ACC112 (cell line): ENCODE measurements around the gene PALLD.
A peak's percentile ranks its signal among the peaks of the same experiment; 100 is the strongest.
"Not testable (repeated sequence)": the region's sequence is repeated elsewhere in the genome, so short reads cannot be mapped to it uniquely, and the experiment has no call there.

Source experiments
- H2AFZ ChIP-seq: fragments of 200-600 bp; sonication (generic); one replicate; pipeline ENCODE4 v1.6.0; 2017; ENCODE audit warnings: antibody characterized with exemption, low read length; ENCODE audit not compliant: unreplicated experiment
- H3K27ac ChIP-seq: fragments of 200-600 bp; sonication (generic); 2 replicates; pipeline ENCODE4 v1.5.1; 2014; ENCODE audit warnings: low read depth, mild to moderate bottlenecking, antibody characterized with exemption, low read length, moderate library complexity
- H3K27me3 ChIP-seq: fragments of 200-600 bp; sonication (generic); 2 replicates; pipeline ENCODE4 v1.6.1; 2014; ENCODE audit warnings: mild to moderate bottlenecking, antibody characterized with exemption, low read length, moderate library complexity, mixed read lengths; ENCODE audit not compliant: insufficient read depth
- H3K36me3 ChIP-seq: fragments of 200-600 bp; sonication (generic); 2 replicates; pipeline ENCODE4 v1.6.1; 2016; ENCODE audit warnings: mild to moderate bottlenecking, antibody characterized with exemption, low read length, moderate library complexity, mixed read lengths; ENCODE audit not compliant: insufficient read depth
- H3K4me1 ChIP-seq: fragments of 200-600 bp; sonication (generic); one replicate; pipeline ENCODE4 v1.6.1; 2016; ENCODE audit warnings: low read length, mixed read lengths; ENCODE audit not compliant: insufficient read depth, unreplicated experiment, control insufficient read depth
- H3K4me3 ChIP-seq: fragments of 200-600 bp; sonication (generic); 2 replicates; pipeline ENCODE4 v1.5.1; 2014; ENCODE audit warnings: mild to moderate bottlenecking, low read depth, low read length
- H3K79me2 ChIP-seq: fragments of 200-600 bp; sonication (generic); one replicate; pipeline ENCODE4 v1.6.0; 2016; ENCODE audit warnings: low read length; ENCODE audit not compliant: control insufficient read depth, unreplicated experiment, insufficient read depth

PALLD gene

DNA sequence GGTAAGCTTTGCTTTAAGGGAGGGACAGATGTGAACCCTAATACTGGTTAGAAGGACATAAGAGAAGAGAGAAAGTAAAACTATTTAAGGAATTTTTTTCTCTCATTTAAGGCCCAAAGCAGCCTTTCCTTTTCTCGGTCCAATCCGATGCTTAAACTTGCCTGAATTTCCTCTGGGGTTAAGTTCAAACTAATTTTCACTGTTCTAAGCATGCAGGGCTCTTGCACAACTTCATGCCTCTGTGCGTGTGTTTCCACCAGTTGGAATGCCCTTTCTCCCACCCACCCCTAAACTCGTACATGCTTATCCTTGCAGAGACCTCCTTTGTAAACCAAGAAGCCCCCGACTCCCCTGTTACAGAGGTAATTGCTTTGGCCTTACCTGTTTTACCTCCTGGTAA, 308.5 kb downstream of the PALLD start:
- no peak overlapping the region for H3K27ac ChIP-seq
- no peaks in the 10 kb centered on the region for H3K36me3 ChIP-seq
- H3K4me1 ChIP-seq: no peaks in the 10 kb centered on the region
- H2AFZ ChIP-seq: no peak overlapping the region
- no peaks in the 10 kb centered on the region for H3K27me3 ChIP-seq
- no peak overlapping the region for H3K4me3 ChIP-seq
- H3K79me2 ChIP-seq: no peaks in the 10 kb centered on the region

DNA sequence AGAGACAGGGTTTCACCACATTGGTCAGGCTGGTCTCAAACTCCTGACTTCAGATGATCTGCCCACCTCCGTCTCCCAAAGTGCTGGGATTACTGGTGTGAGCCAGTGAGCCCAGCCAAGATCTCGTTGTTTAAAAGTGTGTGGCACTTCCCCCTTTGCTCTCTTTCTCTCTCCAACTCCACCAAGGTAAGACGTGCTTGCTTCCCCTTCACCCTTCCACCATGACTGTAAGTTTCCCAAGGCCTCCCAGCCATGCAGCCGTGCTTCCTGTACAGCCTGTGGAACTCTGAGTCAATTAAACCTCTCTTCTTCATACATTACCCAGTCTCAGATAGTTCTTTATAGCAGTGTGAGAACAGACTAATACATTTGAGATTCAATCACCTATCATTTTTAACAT, 309.4 kb downstream of the PALLD start:
- H3K4me3 ChIP-seq, H3K79me2 ChIP-seq, H3K36me3 ChIP-seq, H3K4me1 ChIP-seq, H3K27me3 ChIP-seq, H2AFZ ChIP-seq, H3K27ac ChIP-seq: not testable (repeated sequence)

DNA sequence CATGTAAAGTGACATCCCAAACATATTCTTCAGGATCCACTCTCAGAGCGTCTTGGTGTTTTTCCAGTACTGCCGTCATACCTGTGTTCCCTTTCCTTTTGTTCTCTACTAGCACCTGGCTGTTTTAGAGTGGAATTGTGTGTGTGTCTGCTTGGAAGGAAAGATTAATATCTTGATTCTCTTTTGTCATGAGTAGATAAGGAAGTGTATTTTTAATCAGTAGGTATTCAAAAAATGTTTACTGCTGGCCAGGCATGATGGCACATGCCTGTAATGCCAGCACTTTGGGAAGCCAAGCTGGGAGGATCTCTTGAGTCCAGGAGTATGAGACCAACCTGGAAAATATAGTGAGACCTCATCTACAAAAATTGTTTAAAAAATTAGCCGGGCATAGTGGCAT, 314.4 kb downstream of the PALLD start:
- Histone ChIP-seq H3K36me3 (no peaks in the 10 kb centered on the region), H3K4me3 (no peak overlapping the region), H3K4me1 (peaks cover 12% of the 10 kb centered on the region), H3K79me2 (no peaks in the 10 kb centered on the region), H2AFZ (no peak overlapping the region), H3K27ac (no peak overlapping the region), H3K27me3 (no peaks in the 10 kb centered on the region)

DNA sequence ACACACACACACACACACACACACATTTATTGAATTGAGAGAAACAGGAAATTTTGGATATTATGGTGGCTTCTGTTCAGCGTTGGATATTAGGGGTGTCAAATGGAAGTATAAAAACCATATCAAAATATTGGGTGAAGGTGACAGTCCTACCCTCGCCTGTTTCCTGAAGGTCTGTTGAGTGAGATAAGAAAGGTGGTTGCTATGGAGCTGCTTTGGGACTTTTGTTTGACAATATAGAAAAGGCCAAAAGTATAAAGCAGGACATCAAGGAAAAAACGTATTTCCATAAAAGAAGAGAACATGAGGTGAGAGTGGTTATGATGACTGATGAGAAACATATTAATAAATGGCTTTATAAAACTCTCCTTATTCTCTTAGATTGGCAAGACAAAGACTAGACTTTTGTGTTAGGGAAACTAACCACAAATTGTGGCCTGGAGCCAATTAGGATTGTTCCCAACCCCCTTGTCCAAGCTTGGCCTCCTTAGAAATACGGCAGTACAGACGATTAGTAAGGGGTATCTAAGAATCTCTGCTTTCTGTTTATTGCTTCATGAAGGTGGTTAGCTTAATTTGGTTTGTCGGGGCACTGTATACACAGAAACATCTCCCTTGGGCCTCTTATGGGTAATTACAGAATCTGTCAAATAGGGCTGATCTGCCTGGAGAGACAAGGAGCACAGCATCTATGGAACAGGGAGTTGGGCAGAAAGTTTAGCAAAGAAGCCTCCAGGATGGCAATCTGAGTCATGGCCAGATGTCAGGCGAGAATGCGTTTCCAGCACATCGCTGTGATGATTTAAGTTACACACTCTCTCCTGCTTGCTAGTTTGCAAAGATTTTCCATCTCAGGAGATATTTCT, 315.2 kb downstream of the PALLD start:
- H3K36me3 ChIP-seq: no peaks in the 10 kb centered on the region
- H3K4me1 ChIP-seq: peaks cover 17% of the 10 kb centered on the region
- peak overlapping the region; percentile 51; the same call in 1 of the 2 replicates for H3K4me3 ChIP-seq
- H2AFZ ChIP-seq: peak overlapping the region; percentile 22
- no peaks in the 10 kb centered on the region for H3K27me3 ChIP-seq
- H3K79me2 ChIP-seq: no peaks in the 10 kb centered on the region
- no peak overlapping the region for H3K27ac ChIP-seq

DNA sequence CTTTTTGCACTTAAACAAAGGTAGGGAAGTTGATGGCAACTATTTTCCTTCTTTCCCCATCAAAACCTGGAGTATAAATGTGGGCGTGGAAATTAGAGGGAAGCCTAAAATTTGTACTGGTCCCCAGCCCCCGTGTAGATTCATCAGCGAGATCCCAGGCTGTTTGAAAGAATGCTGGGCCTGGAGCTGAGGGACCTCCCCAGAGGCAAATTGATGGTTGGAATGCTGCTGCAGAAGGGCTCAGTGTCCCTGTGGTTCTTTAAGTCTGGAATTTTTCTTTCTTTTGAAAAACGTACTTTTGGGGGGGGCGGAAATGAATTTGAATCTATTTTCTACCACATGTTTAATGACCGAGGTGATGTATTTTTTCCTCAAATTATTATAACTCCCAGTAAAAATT, 316.0 kb downstream of the PALLD start:
- no peaks in the 10 kb centered on the region for H3K79me2 ChIP-seq
- no peak overlapping the region for H3K27ac ChIP-seq

DNA sequence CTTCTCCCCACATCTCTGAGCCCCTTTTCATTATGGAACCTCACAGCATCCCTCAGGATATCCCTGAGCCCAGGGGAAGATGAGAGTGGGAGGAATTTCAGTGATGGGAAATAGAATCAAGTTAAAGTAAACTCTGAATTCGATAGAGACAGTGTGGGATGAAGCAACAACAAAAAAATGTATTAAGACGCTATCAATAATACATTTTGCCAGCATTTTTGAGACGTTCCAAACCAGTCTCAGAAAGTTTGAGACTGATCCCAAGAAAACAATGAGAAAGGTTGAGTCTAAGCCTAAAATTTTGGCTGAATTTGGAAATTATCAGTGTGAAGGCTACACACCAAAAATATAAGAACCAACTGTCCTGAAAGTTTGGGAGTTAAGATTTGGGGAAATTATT, 317.0 kb downstream of the PALLD start:
- no peaks in the 10 kb centered on the region for H3K36me3 ChIP-seq
- H3K4me1 ChIP-seq: peaks cover 17% of the 10 kb centered on the region
- H3K27ac ChIP-seq: no peak overlapping the region
- H3K4me3 ChIP-seq: no peak overlapping the region
- H2AFZ ChIP-seq: no peak overlapping the region
- no peaks in the 10 kb centered on the region for H3K79me2 ChIP-seq
- no peaks in the 10 kb centered on the region for H3K27me3 ChIP-seq

More for the DNA sequence above, 316.0 kb downstream of the PALLD start:
- Histone ChIP-seq H3K36me3 (no peaks in the 10 kb centered on the region), H3K4me1 (peaks cover 17% of the 10 kb centered on the region), H3K4me3 (peak overlapping the region; percentile 51; the same call in 1 of the 2 replicates), H2AFZ (no peak overlapping the region), H3K27me3 (no peaks in the 10 kb centered on the region)

DNA sequence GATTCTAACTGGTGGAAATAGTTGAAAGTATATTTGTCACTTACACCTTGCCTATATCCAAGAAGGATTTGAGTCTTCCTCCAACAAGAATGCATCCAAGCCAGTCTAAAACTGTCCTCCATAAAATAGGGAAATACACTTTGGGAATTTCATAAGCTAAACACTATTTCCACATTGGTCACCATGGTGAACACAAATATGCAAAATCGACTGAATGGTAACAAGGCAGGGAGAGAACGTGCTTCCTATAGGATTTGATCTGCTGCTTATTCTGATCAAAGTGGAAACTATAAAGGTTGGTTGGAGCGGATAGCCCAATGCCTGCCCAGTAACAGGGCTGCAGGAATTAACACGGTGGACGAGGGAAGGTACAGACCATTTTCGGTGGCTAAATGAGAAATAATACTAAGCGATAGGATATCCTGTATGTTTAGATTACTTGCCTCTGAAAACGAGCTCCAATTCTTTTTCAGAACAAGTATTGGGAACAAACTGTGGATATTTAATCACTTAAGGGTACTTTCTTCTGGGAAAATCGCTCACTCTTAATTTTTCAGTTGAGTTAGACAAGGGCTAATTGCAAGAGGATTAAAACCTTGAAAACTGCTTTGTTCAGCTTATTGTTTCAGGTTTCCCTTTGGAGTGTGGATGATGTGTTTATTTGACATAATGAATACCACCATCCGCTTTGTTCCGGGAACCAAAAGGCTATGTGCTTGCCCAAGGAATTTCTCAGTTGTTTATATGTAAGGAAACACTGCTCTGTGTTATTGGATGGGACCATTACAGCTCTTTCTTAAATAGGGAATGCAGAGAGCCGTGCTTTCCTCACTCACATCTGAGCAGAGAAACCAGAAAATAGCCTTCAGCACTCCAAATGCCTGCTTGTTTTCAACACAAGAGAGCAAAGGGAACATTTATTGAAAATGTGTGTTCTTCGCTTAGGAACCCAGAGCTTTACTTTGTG, 318.8 kb downstream of the PALLD start:
- H3K27ac ChIP-seq: no peak overlapping the region
- no peaks in the 10 kb centered on the region for H3K27me3 ChIP-seq
- no peaks in the 10 kb centered on the region for H3K79me2 ChIP-seq
- peaks cover 17% of the 10 kb centered on the region for H3K4me1 ChIP-seq
- H3K36me3 ChIP-seq: no peaks in the 10 kb centered on the region
- no peak overlapping the region for H3K4me3 ChIP-seq
- H2AFZ ChIP-seq: no peak overlapping the region

DNA sequence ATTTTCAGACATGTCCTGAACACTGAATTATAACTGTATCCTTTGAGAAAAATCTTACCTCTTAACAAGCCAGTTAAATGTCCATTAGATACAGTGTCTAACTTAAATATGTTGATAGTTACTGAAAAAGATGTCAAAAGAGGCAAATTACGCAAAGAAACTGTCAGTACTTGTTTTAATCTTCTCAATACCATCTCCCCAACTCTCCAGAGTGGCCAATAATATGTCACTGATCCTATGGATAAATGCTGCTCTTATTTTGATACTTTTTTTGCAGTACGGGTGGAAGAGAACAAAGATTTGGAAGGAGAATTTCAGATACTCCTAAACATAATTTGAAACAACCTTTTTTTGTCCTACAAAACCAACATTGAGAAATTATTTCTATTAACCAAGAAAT, 320.5 kb downstream of the PALLD start:
- Histone ChIP-seq H3K27me3 (no peaks in the 10 kb centered on the region), H3K36me3 (no peaks in the 10 kb centered on the region), H3K79me2 (no peaks in the 10 kb centered on the region), H2AFZ (peak overlapping the region; percentile 59), H3K27ac (0 out of 2 replicates have a peak overlapping the region, but pooled peaks have one; percentile 0), H3K4me3 (peak overlapping the region; percentile 10; the same call in 1 of the 2 replicates), H3K4me1 (peaks cover 12% of the 10 kb centered on the region)

DNA sequence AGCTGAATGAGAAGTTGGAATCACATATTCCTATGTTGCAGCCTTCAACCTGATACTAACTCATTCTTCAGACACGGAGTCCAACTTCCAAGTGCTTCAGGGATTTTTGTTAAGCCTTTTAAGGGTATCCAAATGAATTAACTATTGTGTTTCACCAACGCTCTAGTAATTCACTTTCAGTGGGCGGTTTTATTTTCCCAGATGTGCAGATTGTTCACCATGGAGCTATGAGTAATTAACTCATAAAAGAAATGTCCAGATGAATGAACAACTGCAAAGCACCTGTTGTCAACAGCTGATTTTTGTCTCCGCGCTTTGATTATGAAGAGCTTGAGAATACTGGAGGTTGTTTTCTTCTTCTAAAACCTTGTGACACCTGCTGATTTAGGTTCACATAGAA, 325.6 kb downstream of the PALLD start:
- no peaks in the 10 kb centered on the region for H3K27me3 ChIP-seq
- H3K4me1 ChIP-seq: no peaks in the 10 kb centered on the region
- no peak overlapping the region for H3K4me3 ChIP-seq
- H3K36me3 ChIP-seq: no peaks in the 10 kb centered on the region
- no peaks in the 10 kb centered on the region for H3K79me2 ChIP-seq
- H3K27ac ChIP-seq: no peak overlapping the region
- H2AFZ ChIP-seq: no peak overlapping the region

DNA sequence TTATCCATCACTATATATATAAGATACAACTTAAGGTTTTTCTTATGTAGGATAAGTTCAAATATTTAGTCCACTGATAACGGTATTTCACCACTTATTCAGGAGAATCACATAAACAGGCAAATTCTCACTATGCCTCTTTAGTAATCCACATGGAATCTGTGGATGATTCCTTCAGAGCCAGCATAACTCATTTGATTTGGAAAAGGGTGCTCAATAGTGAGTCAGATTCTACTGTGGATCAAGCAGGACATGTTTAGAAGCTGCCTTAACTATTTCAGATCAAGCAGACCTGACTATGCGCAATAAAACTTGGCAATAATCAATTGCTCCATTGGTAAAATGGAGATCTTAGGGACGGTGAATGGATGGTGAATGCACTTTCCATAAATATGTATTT, 329.1 kb downstream of the PALLD start:
- Histone ChIP-seq H3K27ac (no peak overlapping the region), H3K4me1 (peaks cover 2% of the 10 kb centered on the region), H2AFZ (no peak overlapping the region), H3K4me3 (no peak overlapping the region), H3K36me3 (no peaks in the 10 kb centered on the region), H3K79me2 (no peaks in the 10 kb centered on the region), H3K27me3 (no peaks in the 10 kb centered on the region)
